Transverse colon (tissue), 3 donors: ENCODE measurements around the gene CCDC88B.

Experiments used
- EP300 ChIP-seq: sonication (generic); formaldehyde crosslinking; IDR thresholded peaks from one replicate; pipeline ENCODE4 v1.6.1; 2017; ENCODE audit warnings: antibody characterized with exemption, low read depth
- POLR2A ChIP-seq: fragments of 450-650 bp; IDR thresholded peaks from one replicate; pipeline ENCODE4 v1.6.1; 2016; ENCODE audit warnings: antibody characterized with exemption, mild to moderate bottlenecking, moderate library complexity
- TF ChIP-seq, protein P1 (sequence below), 5 experiments: fragments of 200-600 bp in 3 of 5; fragments of 450-650 bp in 2 of 5; sonication (generic) in 3 of 5; IDR thresholded peaks; 1 replicate in 2 of 5; 2 replicates in 3 of 5; pipeline ENCODE4 v1.5.1; 2016 to 2017; ENCODE audit warnings: antibody characterized with exemption in 5 of 5, inconsistent platforms in 3 of 5, mild to moderate bottlenecking in 2 of 5, moderate library complexity in 1 of 5

- TF ChIP-seq, protein P1, sequence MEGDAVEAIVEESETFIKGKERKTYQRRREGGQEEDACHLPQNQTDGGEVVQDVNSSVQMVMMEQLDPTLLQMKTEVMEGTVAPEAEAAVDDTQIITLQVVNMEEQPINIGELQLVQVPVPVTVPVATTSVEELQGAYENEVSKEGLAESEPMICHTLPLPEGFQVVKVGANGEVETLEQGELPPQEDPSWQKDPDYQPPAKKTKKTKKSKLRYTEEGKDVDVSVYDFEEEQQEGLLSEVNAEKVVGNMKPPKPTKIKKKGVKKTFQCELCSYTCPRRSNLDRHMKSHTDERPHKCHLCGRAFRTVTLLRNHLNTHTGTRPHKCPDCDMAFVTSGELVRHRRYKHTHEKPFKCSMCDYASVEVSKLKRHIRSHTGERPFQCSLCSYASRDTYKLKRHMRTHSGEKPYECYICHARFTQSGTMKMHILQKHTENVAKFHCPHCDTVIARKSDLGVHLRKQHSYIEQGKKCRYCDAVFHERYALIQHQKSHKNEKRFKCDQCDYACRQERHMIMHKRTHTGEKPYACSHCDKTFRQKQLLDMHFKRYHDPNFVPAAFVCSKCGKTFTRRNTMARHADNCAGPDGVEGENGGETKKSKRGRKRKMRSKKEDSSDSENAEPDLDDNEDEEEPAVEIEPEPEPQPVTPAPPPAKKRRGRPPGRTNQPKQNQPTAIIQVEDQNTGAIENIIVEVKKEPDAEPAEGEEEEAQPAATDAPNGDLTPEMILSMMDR (IDR thresholded peaks at IDR 0.05): no peak
- no peak for TF ChIP-seq POLR2A
- TF ChIP-seq EP300: no peak
Measured at GRCh38 chr11:64373598-64373974, 33.6 kb downstream of the CCDC88B start.
